K562 (cell line): ENCODE measurements around the gene SVBP. TPM values are rescaled to one million over a fixed set of nuclear protein-coding genes. Genes with fewer than 3 reads are reported as not detected.

ENCODE experiments used
- ARID1B ChIP-seq: fragments of 450-650 bp; IDR thresholded peaks from 2 replicates; pipeline ENCODE4 v1.6.1; 2016; ENCODE audit warnings: antibody characterized with exemption, mild to moderate bottlenecking, inconsistent platforms
- CBFA2T3 ChIP-seq: fragments of 450-650 bp; IDR thresholded peaks from 2 replicates; pipeline ENCODE4 v1.6.1; 2017
- CEBPB ChIP-seq: fragments of 450-650 bp; IDR thresholded peaks from 2 replicates; pipeline ENCODE4 v1.6.1; 2016; ENCODE audit warnings: missing genetic modification characterization, missing compliant biosample characterization
- ETV5 ChIP-seq: sonication (generic); formaldehyde crosslinking; IDR thresholded peaks from 2 replicates; pipeline ENCODE4 v1.4.0; 2020; ENCODE audit warnings: low read depth, mild to moderate bottlenecking, missing genetic modification reagents
- ETV6 ChIP-seq, 3 experiments: fragments of 150-350 bp in 1 of 3; sonication (generic) in 1 of 3; formaldehyde crosslinking in 1 of 3; IDR thresholded peaks; 2 replicates each; pipeline versions ENCODE4 v1.6.1 to v1.8.0; 2014 to 2022; ENCODE audit warnings: borderline replicate concordance in 2 of 3, low read depth in 2 of 3, antibody characterized with exemption in 1 of 3, low read length in 1 of 3, mild to moderate bottlenecking in 1 of 3, missing genetic modification reagents in 1 of 3
- HDAC6 ChIP-seq: IDR thresholded peaks from 2 replicates; pipeline ENCODE4 v1.6.1; 2012; ENCODE audit warnings: low read depth, mild to moderate bottlenecking, control low read depth, inconsistent platforms, low read length, moderate library complexity
- HES1 ChIP-seq: fragments of 450-650 bp; IDR thresholded peaks from 2 replicates; pipeline ENCODE4 v1.6.1; 2016; ENCODE audit warnings: low read depth, mild to moderate bottlenecking, moderate library complexity
- LCOR ChIP-seq: sonication (generic); formaldehyde crosslinking; IDR thresholded peaks from 2 replicates; pipeline ENCODE4 v1.8.0; 2022; ENCODE audit warnings: mild to moderate bottlenecking, missing genetic modification reagents
- NEUROD1 ChIP-seq: fragments of 150-350 bp; IDR thresholded peaks from 2 replicates; pipeline ENCODE4 v1.6.1; 2014; ENCODE audit warnings: borderline replicate concordance, low read length, low read depth; ENCODE audit not compliant: partially characterized antibody
- NR3C1 ChIP-seq: sonication (generic); formaldehyde crosslinking; IDR thresholded peaks from 2 replicates; pipeline ENCODE4 v1.8.1; 2022; ENCODE audit warnings: missing genetic modification reagents
- RBFOX2 ChIP-seq: fragments of 200-400 bp; formaldehyde crosslinking; IDR thresholded peaks from 2 replicates; pipeline ENCODE4 v1.6.1; 2017; ENCODE audit warnings: low read depth, mild to moderate bottlenecking, low read length, moderate library complexity
- TAF9B ChIP-seq: fragments of 450-650 bp; IDR thresholded peaks from 2 replicates; pipeline ENCODE4 v1.6.1; 2018; ENCODE audit warnings: mild to moderate bottlenecking; ENCODE audit not compliant: partially characterized antibody
- TARDBP ChIP-seq: fragments of 450-650 bp; IDR thresholded peaks from 2 replicates; pipeline ENCODE4 v1.6.1; 2016
- UBTF ChIP-seq, 2 experiments: IDR thresholded peaks; 2 replicates each; pipeline ENCODE4 v1.6.1; 2012; ENCODE audit warnings: improper control_type of control experiment in 2 of 2, low read depth in 2 of 2, low read length in 2 of 2, borderline replicate concordance in 1 of 2
- ZC3H11A ChIP-seq: IDR thresholded peaks from 2 replicates; pipeline ENCODE4 v1.6.1; 2012; ENCODE audit warnings: low read depth, low read length, improper control_type of control experiment
- ZNF253 ChIP-seq: fragments of 250-450 bp; sonication (Bioruptor Pico); conservative IDR thresholded peaks from 2 replicates; pipeline ENCODE4 v1.6.1; 2021; ENCODE audit warnings: mild to moderate bottlenecking
- ZNF3 ChIP-seq: fragments of 250-450 bp; sonication (Bioruptor Pico); IDR thresholded peaks from 2 replicates; pipeline ENCODE4 v1.5.0; 2021; ENCODE audit warnings: mild to moderate bottlenecking, moderate library complexity
- ZNF584 ChIP-seq: fragments of 200-800 bp; sonication (Bioruptor generic); IDR thresholded peaks from 2 replicates; pipeline ENCODE4 v1.6.1; 2016; ENCODE audit warnings: low read depth, mild to moderate bottlenecking, missing genetic modification characterization, missing compliant biosample characterization
- ZNF655 ChIP-seq: fragments of 250-450 bp; sonication (Bioruptor Pico); IDR thresholded peaks from 2 replicates; pipeline ENCODE4 v1.5.0; 2021
- polyA plus RNA-seq, 8 experiments: library from polyadenylated mRNA; depleted of rRNA in 4 of 8; stranded (reverse) in 5 of 8; unstranded in 3 of 8; fragments of >200 nt; fragmentation: Nextera tagmentation in 2 of 8; fragmentation: Illumina TruSeq in 1 of 8; extraction: Ambion mirVana in 2 of 8; extraction: Trizol in 1 of 8; gene quantifications; 2 replicates each; pipeline versions ENCODE4 v1.2.1 to v1.2.3, GENCODE V29; 2011 to 2014; ENCODE audit warnings: inconsistent platforms in 1 of 8, missing spikeins in 1 of 8
- total RNA-seq, 7 experiments: library from RNA; depleted of rRNA in 6 of 7; stranded (reverse); fragments of >200 nt in 6 of 7; fragmentation: Illumina TruSeq in 2 of 7; extraction: Trizol in 2 of 7; gene quantifications; 2 replicates each; pipeline versions ENCODE4 v1.2.1 to v1.2.3, GENCODE V29; 2011 to 2021; ENCODE audit warnings: low replicate concordance in 1 of 7
- TF ChIP-seq, protein P1 (sequence below): fragments of 450-650 bp; IDR thresholded peaks from 2 replicates; pipeline ENCODE4 v1.6.1; 2016
- TF ChIP-seq, protein P2 (sequence below): conservative IDR thresholded peaks from 2 replicates; pipeline ENCODE4 v1.6.1; 2011; ENCODE audit warnings: low read depth, mild to moderate bottlenecking, low read length; ENCODE audit not compliant: control insufficient read depth

The SVBP gene
- total and polyA plus RNA-seq, 9 of the 15 experiments (the other 6 are each of a cell fraction or from before 2014, with no cell fraction given): 31.7 to 49.7 (median 40.0) TPM

GRCh38 chr1:42765832-42766740 is 51.1 kb downstream of the SVBP start (continued):
- TF ChIP-seq UBTF (IDR thresholded peaks at IDR 0.05; ENCODE audit: borderline replicate concordance in 1 of 2, low read depth in 2 of 2, low read length in 2 of 2) (peak; percentile 16 to 50; a peak in 3 of 4 replicates), NR3C1 (peak; percentile 86), LCOR (no peak), RBFOX2 (no peak), ZNF584 (CRISPR knock-in tag) (no peak), NEUROD1 (peak; percentile 19), CBFA2T3 (no peak), ETV5 (CRISPR knock-in tag) (peak; percentile 86), HES1 (no peak), ARID1B (no peak), TAF9B (no peak), ZNF253 (CRISPR knock-in tag) (no peak), ZC3H11A (no peak), HDAC6 (no peak), ETV6 (IDR thresholded peaks at IDR 0.05; ENCODE audit: borderline replicate concordance in 1 of 2, low read depth in 2 of 2, low read length in 1 of 2) (no peak), ETV6 (CRISPR knock-in tag; IDR thresholded peaks at IDR 0.05; ENCODE audit: borderline replicate concordance) (peak; percentile 72; the same call in 1 of the 2 replicates), CEBPB (tag) (no peak), TARDBP (no peak), ZNF3 (no peak), ZNF655 (CRISPR knock-in tag) (no peak)
- TF ChIP-seq, protein P1, sequence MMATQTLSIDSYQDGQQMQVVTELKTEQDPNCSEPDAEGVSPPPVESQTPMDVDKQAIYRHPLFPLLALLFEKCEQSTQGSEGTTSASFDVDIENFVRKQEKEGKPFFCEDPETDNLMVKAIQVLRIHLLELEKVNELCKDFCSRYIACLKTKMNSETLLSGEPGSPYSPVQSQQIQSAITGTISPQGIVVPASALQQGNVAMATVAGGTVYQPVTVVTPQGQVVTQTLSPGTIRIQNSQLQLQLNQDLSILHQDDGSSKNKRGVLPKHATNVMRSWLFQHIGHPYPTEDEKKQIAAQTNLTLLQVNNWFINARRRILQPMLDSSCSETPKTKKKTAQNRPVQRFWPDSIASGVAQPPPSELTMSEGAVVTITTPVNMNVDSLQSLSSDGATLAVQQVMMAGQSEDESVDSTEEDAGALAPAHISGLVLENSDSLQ: no peak
- TF ChIP-seq, protein P2, sequence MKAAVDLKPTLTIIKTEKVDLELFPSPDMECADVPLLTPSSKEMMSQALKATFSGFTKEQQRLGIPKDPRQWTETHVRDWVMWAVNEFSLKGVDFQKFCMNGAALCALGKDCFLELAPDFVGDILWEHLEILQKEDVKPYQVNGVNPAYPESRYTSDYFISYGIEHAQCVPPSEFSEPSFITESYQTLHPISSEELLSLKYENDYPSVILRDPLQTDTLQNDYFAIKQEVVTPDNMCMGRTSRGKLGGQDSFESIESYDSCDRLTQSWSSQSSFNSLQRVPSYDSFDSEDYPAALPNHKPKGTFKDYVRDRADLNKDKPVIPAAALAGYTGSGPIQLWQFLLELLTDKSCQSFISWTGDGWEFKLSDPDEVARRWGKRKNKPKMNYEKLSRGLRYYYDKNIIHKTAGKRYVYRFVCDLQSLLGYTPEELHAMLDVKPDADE: peak; percentile 28; the same call in 1 of the 2 replicates
